Caco-2 (cell line): ENCODE measurements around the gene GFPT2. TPM values are rescaled to one million over a fixed set of nuclear protein-coding genes. Genes with fewer than 3 reads are reported as not detected.

Source experiments
- BruUV-seq: library from RNA; stranded (reverse); fragments of 400-500 nt; replicated peaks from 2 replicates; lab custom pipeline; 2021; lab: Mats Ljungman, UMichigan
- CTCF ChIA-PET: fragments of 300-600 bp; sonication (Branson Sonifier 250); formaldehyde crosslinking; loops from one replicate; lab custom pipeline; 2022; ENCODE audit warnings: antibody characterized with exemption; lab: Charles Lee
- POLR2A ChIA-PET: fragments of 300-600 bp; sonication (Branson Sonifier 250); formaldehyde crosslinking; loops from one replicate; lab custom pipeline; 2022; ENCODE audit warnings: antibody characterized with exemption; lab: Charles Lee
- DNase-seq, 2 experiments: peaks; one replicate each; pipeline versions ENCODE4 v3.0.0 to v3.0.0-alpha.2; 2020 to 2022
- H3K27me3 ChIP-seq: replicated peaks from 2 replicates; pipeline ENCODE4 v1.6.0; 2011; ENCODE audit warnings: low read length; ENCODE audit not compliant: control insufficient read depth, insufficient read depth
- H3K36me3 ChIP-seq: 2 replicates; pipeline ENCODE4 v1.5.1; 2011; ENCODE audit warnings: low read length; ENCODE audit not compliant: control insufficient read depth, insufficient read depth
- H3K4me1 ChIP-seq: fragments of 250-450 bp; sonication (Bioruptor Pico); 2 replicates; pipeline ENCODE4 v1.5.1; 2020; ENCODE audit warnings: mild to moderate bottlenecking
- H3K4me3 ChIP-seq: 2 replicates; pipeline ENCODE4 v1.5.1; 2011; ENCODE audit warnings: low read depth, mild to moderate bottlenecking, control low read depth, low read length
- H3K9me3 ChIP-seq: fragments of 250-450 bp; sonication (Bioruptor Pico); 2 replicates; pipeline ENCODE4 v1.5.1; 2020; ENCODE audit warnings: mild to moderate bottlenecking, moderate library complexity
- H3K27ac Mint-ChIP-seq: one replicate; pipeline ENCODE4 v1.8.0; 2022; ENCODE audit warnings: mixed read lengths; ENCODE audit not compliant: unreplicated experiment
- H3K27me3 Mint-ChIP-seq: one replicate; pipeline ENCODE4 v1.8.0; 2022; ENCODE audit warnings: mixed read lengths; ENCODE audit not compliant: insufficient read depth, unreplicated experiment
- H3K36me3 Mint-ChIP-seq: one replicate; pipeline ENCODE4 v1.8.0; 2022; ENCODE audit warnings: mild to moderate bottlenecking, mixed read lengths; ENCODE audit not compliant: insufficient read depth, unreplicated experiment
- H3K4me1 Mint-ChIP-seq: one replicate; pipeline ENCODE4 v1.8.0; 2022; ENCODE audit warnings: low read depth, mixed read lengths; ENCODE audit not compliant: unreplicated experiment
- H3K4me3 Mint-ChIP-seq: one replicate; pipeline ENCODE4 v1.8.0; 2022; ENCODE audit warnings: mild to moderate bottlenecking, moderate library complexity, mixed read lengths; ENCODE audit not compliant: unreplicated experiment
- H3K9me3 Mint-ChIP-seq: one replicate; pipeline ENCODE4 v1.8.0; 2022; ENCODE audit warnings: mixed read lengths; ENCODE audit not compliant: unreplicated experiment
- intact Hi-C: fragments of 100-400 bp; cut with micrococcal nuclease; formaldehyde crosslinking; loops from one replicate; pipeline ENCODE4 v1.10.0; 2022; ENCODE audit not compliant: unreplicated experiment
- total RNA-seq: library from RNA; stranded (reverse); gene quantifications from 2 replicates; pipeline ENCODE4 v1.2.3, GENCODE V29; 2022
- TF ChIP-seq, protein P1 (sequence below), 2 experiments: fragments of 200-600 bp in 1 of 2; IDR thresholded peaks; 1 replicate in 1 of 2; 2 replicates in 1 of 2; pipeline versions ENCODE4 v1.5.1 to v1.8.0; 2011 to 2022; ENCODE audit warnings: antibody characterized with exemption in 1 of 2, control low read depth in 1 of 2, inconsistent platforms in 1 of 2, low read depth in 1 of 2, low read length in 1 of 2, mild to moderate bottlenecking in 1 of 2, moderate library complexity in 1 of 2; ENCODE audit not compliant: insufficient read depth in 1 of 2, severe bottlenecking in 1 of 2, unreplicated experiment in 1 of 2

GFPT2 gene
- total RNA-seq, 1 experiment from 2014 or later: 1.6 TPM

DNA sequence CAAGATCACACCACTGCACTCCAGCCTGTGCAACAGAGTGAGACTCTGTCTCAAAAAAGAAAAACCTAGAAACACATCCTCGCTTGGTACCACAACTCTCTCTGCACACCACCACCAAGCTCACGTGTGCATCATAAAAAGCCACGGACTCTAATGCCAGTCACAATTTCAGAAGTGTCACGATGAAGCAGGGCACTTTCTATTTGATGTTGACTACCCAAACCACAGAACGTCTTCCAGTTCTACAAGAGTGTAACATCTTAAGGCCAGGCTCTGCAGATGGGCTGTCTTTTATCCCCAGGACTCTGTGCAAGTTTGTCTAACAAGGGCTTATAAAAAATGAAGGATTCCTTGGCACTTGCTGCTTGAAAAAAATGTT lies 22.9 kb downstream of the GFPT2 start:
- BruUV-seq: no TSS peak

DNA sequence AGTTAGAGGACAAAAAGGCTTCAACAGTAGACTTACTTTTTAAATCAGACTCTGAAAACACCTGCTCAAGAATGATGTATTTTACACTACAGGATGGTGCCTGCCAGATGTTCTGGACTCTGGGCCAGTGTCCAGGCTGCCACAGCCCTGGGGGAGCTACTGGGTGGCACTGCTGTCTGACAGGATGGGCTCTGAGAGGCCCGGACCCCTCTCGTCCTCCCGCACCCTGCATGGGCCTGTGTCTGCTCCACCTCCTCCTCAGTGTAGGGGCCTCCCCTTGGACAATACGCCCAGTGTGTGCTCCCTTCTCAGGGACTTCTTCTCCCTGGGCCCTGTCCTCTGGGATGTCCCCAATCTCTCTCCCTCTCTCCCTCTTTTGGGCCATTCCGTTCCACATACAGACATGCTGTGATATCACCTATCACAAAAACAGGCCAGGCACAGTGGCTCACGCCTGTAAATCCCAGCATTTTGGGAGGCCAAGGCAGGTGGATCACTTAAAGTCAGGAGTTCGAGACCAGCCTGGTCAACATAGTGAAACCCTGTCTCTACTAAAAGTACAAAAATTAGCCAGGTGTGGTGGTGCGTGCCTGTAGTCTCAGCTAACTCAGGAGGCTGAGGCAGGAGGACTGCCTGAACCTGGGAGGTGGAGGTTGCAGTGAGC lies 23.4 kb downstream of the GFPT2 start:
- H3K27ac Mint-ChIP-seq: no peak overlapping the region
- DNase-seq: no peak
- ChIA-PET POLR2A (no interaction called here), CTCF (interaction anchor here (1.8 to 1.9 kb wide), 3 partner anchors 16 to 141 kb away, joined by 5 to 19 read pairs (median 7); no protein-coding TSS in a partner anchor)
- H3K27me3 Mint-ChIP-seq: peaks cover 3% of the 10 kb centered on the region
- no peaks in the 10 kb centered on the region for H3K9me3 ChIP-seq
- no peaks in the 10 kb centered on the region for H3K9me3 Mint-ChIP-seq
- no peaks in the 10 kb centered on the region for H3K36me3 ChIP-seq
- H3K4me3 Mint-ChIP-seq: no peak overlapping the region
- no peaks in the 10 kb centered on the region for H3K36me3 Mint-ChIP-seq
- H3K27me3 ChIP-seq: no peaks in the 10 kb centered on the region
- intact Hi-C loops: loop anchor here (2.0 kb wide), 1 partner anchor 141 kb away; no protein-coding TSS in a partner anchor
- TF ChIP-seq, protein P1, sequence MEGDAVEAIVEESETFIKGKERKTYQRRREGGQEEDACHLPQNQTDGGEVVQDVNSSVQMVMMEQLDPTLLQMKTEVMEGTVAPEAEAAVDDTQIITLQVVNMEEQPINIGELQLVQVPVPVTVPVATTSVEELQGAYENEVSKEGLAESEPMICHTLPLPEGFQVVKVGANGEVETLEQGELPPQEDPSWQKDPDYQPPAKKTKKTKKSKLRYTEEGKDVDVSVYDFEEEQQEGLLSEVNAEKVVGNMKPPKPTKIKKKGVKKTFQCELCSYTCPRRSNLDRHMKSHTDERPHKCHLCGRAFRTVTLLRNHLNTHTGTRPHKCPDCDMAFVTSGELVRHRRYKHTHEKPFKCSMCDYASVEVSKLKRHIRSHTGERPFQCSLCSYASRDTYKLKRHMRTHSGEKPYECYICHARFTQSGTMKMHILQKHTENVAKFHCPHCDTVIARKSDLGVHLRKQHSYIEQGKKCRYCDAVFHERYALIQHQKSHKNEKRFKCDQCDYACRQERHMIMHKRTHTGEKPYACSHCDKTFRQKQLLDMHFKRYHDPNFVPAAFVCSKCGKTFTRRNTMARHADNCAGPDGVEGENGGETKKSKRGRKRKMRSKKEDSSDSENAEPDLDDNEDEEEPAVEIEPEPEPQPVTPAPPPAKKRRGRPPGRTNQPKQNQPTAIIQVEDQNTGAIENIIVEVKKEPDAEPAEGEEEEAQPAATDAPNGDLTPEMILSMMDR (IDR thresholded peaks at IDR 0.05; ENCODE audit: insufficient read depth in 1 of 2, low read depth in 1 of 2, low read length in 1 of 2, severe bottlenecking in 1 of 2, unreplicated experiment in 1 of 2): no peak
- no TSS peak for BruUV-seq
- H3K4me1 ChIP-seq: no peaks in the 10 kb centered on the region
- no peak overlapping the region for H3K4me3 ChIP-seq
- no peaks in the 10 kb centered on the region for H3K4me1 Mint-ChIP-seq

More for the DNA sequence above, 22.9 kb downstream of the GFPT2 start:
- Histone ChIP-seq H3K4me1 (no peaks in the 10 kb centered on the region), H3K36me3 (no peaks in the 10 kb centered on the region), H3K9me3 (no peaks in the 10 kb centered on the region), H3K4me3 (no peak overlapping the region), H3K27me3 (no peaks in the 10 kb centered on the region)
- Mint-ChIP-seq H3K4me1 (no peaks in the 10 kb centered on the region), H3K36me3 (no peaks in the 10 kb centered on the region), H3K27ac (no peak overlapping the region), H3K27me3 (peaks cover 3% of the 10 kb centered on the region), H3K4me3 (no peak overlapping the region), H3K9me3 (no peaks in the 10 kb centered on the region)
- ChIA-PET CTCF (no interaction called here), POLR2A (no interaction called here)
- intact Hi-C loops: no loop called here
- DNase-seq: no peak
- TF ChIP-seq, protein P1 (IDR thresholded peaks at IDR 0.05; ENCODE audit: insufficient read depth in 1 of 2, low read depth in 1 of 2, low read length in 1 of 2, severe bottlenecking in 1 of 2, unreplicated experiment in 1 of 2): no peak

DNA sequence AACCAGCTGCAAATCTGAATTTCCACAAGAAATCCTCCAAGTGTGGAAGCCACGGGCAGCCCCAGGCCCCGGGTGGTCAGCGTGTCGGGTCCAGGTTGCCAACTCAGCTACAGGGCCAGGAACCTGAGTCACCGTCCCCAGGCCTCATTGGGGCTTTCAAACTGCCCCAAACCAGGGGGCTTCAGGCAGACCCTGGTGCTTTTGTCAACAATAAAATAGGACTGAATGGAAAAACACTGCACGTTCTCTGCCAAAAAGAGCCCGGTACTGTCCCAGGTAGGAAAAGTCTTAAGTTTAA lies 24.0 kb downstream of the GFPT2 start:
- Mint-ChIP-seq H3K27ac (no peak overlapping the region), H3K4me3 (no peak overlapping the region), H3K27me3 (peaks cover 3% of the 10 kb centered on the region), H3K36me3 (no peaks in the 10 kb centered on the region), H3K9me3 (no peaks in the 10 kb centered on the region), H3K4me1 (no peaks in the 10 kb centered on the region)
- TF ChIP-seq, protein P1 (IDR thresholded peaks at IDR 0.05; ENCODE audit: insufficient read depth in 1 of 2, low read depth in 1 of 2, low read length in 1 of 2, severe bottlenecking in 1 of 2, unreplicated experiment in 1 of 2): no peak
- Histone ChIP-seq H3K4me1 (no peaks in the 10 kb centered on the region), H3K27me3 (no peaks in the 10 kb centered on the region), H3K4me3 (no peak overlapping the region), H3K36me3 (no peaks in the 10 kb centered on the region), H3K9me3 (no peaks in the 10 kb centered on the region)
- ChIA-PET CTCF (interaction anchor here (0.6 to 1.9 kb wide), 20 partner anchors 9 to 213 kb away, joined by 3 to 19 read pairs (median 4); partner anchors contain the start of genes MAPK9 and RASGEF1C), POLR2A (interaction anchor here (1.0 kb wide), 1 partner anchor 15 kb away, joined by 4 read pairs; no protein-coding TSS in a partner anchor)
- BruUV-seq: no TSS peak
- DNase-seq: no peak
- intact Hi-C loops: loop anchor here (2.0 kb wide), 1 partner anchor 142 kb away; no protein-coding TSS in a partner anchor
